ENCODE data around the gene SPRY2.

- no peak for TF ChIP-seq ZNF133 (tag by site-specific recombination; IDR thresholded peaks at IDR 0.05)
- TF ChIP-seq ZNF580 (tag by site-specific recombination; IDR thresholded peaks at IDR 0.05): no peak
- TF ChIP-seq SCRT2 (tag by site-specific recombination; IDR thresholded peaks at IDR 0.05): no peak
- no peak for TF ChIP-seq CTCF (tag by site-specific recombination; IDR thresholded peaks at IDR 0.05)
- TF ChIP-seq KLF8 (tag by site-specific recombination; IDR thresholded peaks at IDR 0.05): no peak
- TF ChIP-seq ZNF114 (tag by site-specific recombination; IDR thresholded peaks at IDR 0.05): no peak
- TF ChIP-seq SP2 (tag by site-specific recombination; IDR thresholded peaks at IDR 0.05): no peak
- no peak for TF ChIP-seq ZNF280D (tag by site-specific recombination; IDR thresholded peaks at IDR 0.05)
- no peak for TF ChIP-seq PRDM1 (tag by site-specific recombination; IDR thresholded peaks at IDR 0.05)
- no peak for TF ChIP-seq ZBTB48 (tag by site-specific recombination; IDR thresholded peaks at IDR 0.05)
- TF ChIP-seq ZNF423 (tag by site-specific recombination; IDR thresholded peaks at IDR 0.05): no peak
- no peak for TF ChIP-seq ZNF626 (tag by site-specific recombination; IDR thresholded peaks at IDR 0.05)
These were observed 6.2 kb downstream of the SPRY2 start for GRCh38 chr13:80334597-80335260.
